OCI-LY7 (cell line): ENCODE results near the gene SULF2. TPM values are rescaled to one million over a fixed set of nuclear protein-coding genes. Genes with fewer than 3 reads are reported as not detected.

Experiments used
- BruUV-seq: library from RNA; stranded (reverse); fragments of 400-500 nt; replicated peaks from 2 replicates; lab custom pipeline; 2021; lab: Mats Ljungman, UMichigan
- CTCF ChIA-PET: fragments of 300-600 bp; sonication (Branson Sonifier 250); formaldehyde crosslinking; loops from one replicate; lab custom pipeline; 2022; ENCODE audit warnings: antibody characterized with exemption; ENCODE audit not compliant: unreplicated experiment; lab: Charles Lee
- POLR2A ChIA-PET: fragments of 300-600 bp; sonication (Branson Sonifier 250); formaldehyde crosslinking; loops from one replicate; lab custom pipeline; 2022; ENCODE audit warnings: antibody characterized with exemption; lab: Charles Lee
- DNase-seq: peaks from one replicate; pipeline ENCODE4 v3.0.0-alpha.2; 2015; ENCODE audit warnings: low spot score
- H2AFZ ChIP-seq: fragments of 200-600 bp; sonication (generic), shearing (Covaris generic); 2 replicates; pipeline ENCODE4 v1.6.1; 2014; ENCODE audit warnings: mild to moderate bottlenecking, antibody characterized with exemption, low read length, moderate library complexity
- H3K27ac ChIP-seq: fragments of 200-600 bp; sonication (generic); 2 replicates; pipeline ENCODE4 v1.5.1; 2014; ENCODE audit warnings: mixed run types, low read depth, mild to moderate bottlenecking, moderate library complexity, low read length, inconsistent platforms; ENCODE audit not compliant: poor library complexity, severe bottlenecking
- H3K36me3 ChIP-seq: fragments of 200-600 bp; sonication (generic); 2 replicates; pipeline ENCODE4 v1.6.1; 2014; ENCODE audit warnings: mild to moderate bottlenecking, antibody characterized with exemption, low read length, moderate library complexity, mixed read lengths; ENCODE audit not compliant: insufficient read depth
- H3K4me1 ChIP-seq: fragments of 200-600 bp; sonication (generic); 2 replicates; pipeline ENCODE4 v1.5.1; 2014; ENCODE audit warnings: mild to moderate bottlenecking, low read length; ENCODE audit not compliant: insufficient read depth, poor library complexity, severe bottlenecking
- H3K4me2 ChIP-seq: fragments of 200-600 bp; sonication (generic); 2 replicates; pipeline ENCODE4 v1.6.1; 2014; ENCODE audit warnings: mild to moderate bottlenecking, low read length
- H3K4me3 ChIP-seq: fragments of 200-600 bp; sonication (generic); 2 replicates; pipeline ENCODE4 v1.5.1; 2014; ENCODE audit warnings: mild to moderate bottlenecking, low read depth, low read length; ENCODE audit not compliant: poor library complexity, severe bottlenecking
- H3K79me2 ChIP-seq: fragments of 200-600 bp; sonication (generic); 2 replicates; pipeline ENCODE4 v1.6.1; 2016; ENCODE audit warnings: low read depth, mild to moderate bottlenecking, low read length, moderate library complexity, mixed read lengths; ENCODE audit not compliant: insufficient read depth
- H3K9me2 ChIP-seq: fragments of 200-600 bp; sonication (generic); 2 replicates; pipeline ENCODE4 v1.6.1; 2016; ENCODE audit warnings: mild to moderate bottlenecking, low read length, mixed read lengths; ENCODE audit not compliant: insufficient read depth
- H3K9me3 ChIP-seq: fragments of 200-600 bp; sonication (generic); 2 replicates; pipeline ENCODE4 v1.6.1; 2014; ENCODE audit warnings: mild to moderate bottlenecking, mixed run types, low read length, mixed read lengths
- H4K20me1 ChIP-seq: fragments of 200-600 bp; sonication (generic); 2 replicates; pipeline ENCODE4 v1.6.1; 2014; ENCODE audit warnings: mild to moderate bottlenecking, antibody characterized with exemption, low read length, moderate library complexity, mixed read lengths; ENCODE audit not compliant: insufficient read depth
- EZH2phosphoT487 ChIP-seq: fragments of 200-600 bp; sonication (generic); IDR thresholded peaks from 2 replicates; pipeline ENCODE4 v1.6.1; 2018; ENCODE audit warnings: low read depth, borderline replicate concordance, mild to moderate bottlenecking, mixed run types, antibody characterized with exemption, low read length, moderate library complexity, mixed read lengths
- intact Hi-C: fragments of 100-400 bp; cut with micrococcal nuclease; formaldehyde crosslinking; loops from one replicate; pipeline ENCODE4 v1.10.0; 2022; ENCODE audit not compliant: unreplicated experiment
- total RNA-seq, 2 experiments: library from RNA; depleted of rRNA in 1 of 2; stranded (reverse); fragments of >200 nt in 1 of 2; shearing (Covaris generic) in 1 of 2; gene quantifications; 2 replicates each; pipeline ENCODE4 v1.2.3, GENCODE V29; 2014 to 2022
- TF ChIP-seq, protein P1 (sequence below): fragments of 200-600 bp; sonication (generic); conservative IDR thresholded peaks from 2 replicates; pipeline ENCODE4 v1.5.1; 2014; ENCODE audit warnings: mild to moderate bottlenecking, antibody characterized with exemption, low read length, moderate library complexity, mixed read lengths

SULF2 gene
- total RNA-seq, 2 experiments from 2014 or later = 0.03 to 0.51 TPM

DNA sequence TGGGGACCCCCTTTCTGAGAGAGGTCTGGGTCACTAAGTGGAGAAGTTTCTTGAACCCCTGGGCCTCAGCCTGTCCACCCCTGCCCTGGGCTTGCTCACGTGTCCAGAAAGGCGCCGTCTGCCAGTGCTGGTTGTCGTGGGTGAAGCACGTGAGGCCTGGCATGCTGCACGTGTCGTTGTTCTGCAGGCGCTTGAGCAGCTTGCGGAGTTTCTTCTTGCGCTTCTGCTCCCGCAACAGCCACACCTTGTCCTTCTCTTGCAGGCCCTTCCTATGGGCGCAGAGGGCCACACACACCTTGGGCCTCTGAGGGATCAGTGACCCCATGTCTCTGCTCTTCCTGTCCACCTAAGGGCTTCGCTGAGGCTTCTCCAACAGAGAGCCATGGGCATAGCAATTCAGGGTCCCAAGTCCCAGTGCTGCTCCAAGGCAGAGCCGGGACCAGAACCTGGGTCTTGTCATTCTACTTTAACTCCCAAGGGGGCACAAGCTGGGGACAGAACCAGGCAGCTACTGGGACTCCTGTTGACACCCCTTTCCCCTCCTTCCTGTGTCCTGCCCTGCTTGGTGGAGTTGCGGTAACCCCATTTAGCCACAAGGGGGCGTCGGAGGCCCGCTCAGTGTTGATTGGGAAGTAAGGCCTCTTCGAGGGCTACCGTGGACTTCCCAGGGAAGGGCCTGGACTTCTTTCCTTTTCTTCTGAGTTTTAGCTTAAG lies 121.8 kb downstream of the SULF2 start:
- intact Hi-C loops = loop anchor here (5.0 kb wide), 1 partner anchor 959 kb away; no protein-coding TSS in a partner anchor
- DNase-seq = peak; percentile 65
- no peaks in the 10 kb centered on the region for H3K9me3 ChIP-seq
- H3K4me2 ChIP-seq = no peak overlapping the region
- no TSS peak for BruUV-seq
- no peak overlapping the region for H3K4me3 ChIP-seq
- ChIA-PET POLR2A (no interaction called here), CTCF (interaction anchor here (1.0 kb wide), 1 partner anchor 15 kb away, joined by 3 read pairs; no protein-coding TSS in a partner anchor)
- H3K36me3 ChIP-seq = peaks cover 40% of the 10 kb centered on the region
- no peak overlapping the region for H3K27ac ChIP-seq
- H3K9me2 ChIP-seq = no peaks in the 10 kb centered on the region
- no peaks in the 10 kb centered on the region for H3K79me2 ChIP-seq
- H3K4me1 ChIP-seq = no peaks in the 10 kb centered on the region
- no peak for TF ChIP-seq EZH2phosphoT487
- TF ChIP-seq, protein P1, sequence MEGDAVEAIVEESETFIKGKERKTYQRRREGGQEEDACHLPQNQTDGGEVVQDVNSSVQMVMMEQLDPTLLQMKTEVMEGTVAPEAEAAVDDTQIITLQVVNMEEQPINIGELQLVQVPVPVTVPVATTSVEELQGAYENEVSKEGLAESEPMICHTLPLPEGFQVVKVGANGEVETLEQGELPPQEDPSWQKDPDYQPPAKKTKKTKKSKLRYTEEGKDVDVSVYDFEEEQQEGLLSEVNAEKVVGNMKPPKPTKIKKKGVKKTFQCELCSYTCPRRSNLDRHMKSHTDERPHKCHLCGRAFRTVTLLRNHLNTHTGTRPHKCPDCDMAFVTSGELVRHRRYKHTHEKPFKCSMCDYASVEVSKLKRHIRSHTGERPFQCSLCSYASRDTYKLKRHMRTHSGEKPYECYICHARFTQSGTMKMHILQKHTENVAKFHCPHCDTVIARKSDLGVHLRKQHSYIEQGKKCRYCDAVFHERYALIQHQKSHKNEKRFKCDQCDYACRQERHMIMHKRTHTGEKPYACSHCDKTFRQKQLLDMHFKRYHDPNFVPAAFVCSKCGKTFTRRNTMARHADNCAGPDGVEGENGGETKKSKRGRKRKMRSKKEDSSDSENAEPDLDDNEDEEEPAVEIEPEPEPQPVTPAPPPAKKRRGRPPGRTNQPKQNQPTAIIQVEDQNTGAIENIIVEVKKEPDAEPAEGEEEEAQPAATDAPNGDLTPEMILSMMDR = peak; percentile 96
- H4K20me1 ChIP-seq = no peaks in the 10 kb centered on the region
- H2AFZ ChIP-seq = no peak overlapping the region

DNA sequence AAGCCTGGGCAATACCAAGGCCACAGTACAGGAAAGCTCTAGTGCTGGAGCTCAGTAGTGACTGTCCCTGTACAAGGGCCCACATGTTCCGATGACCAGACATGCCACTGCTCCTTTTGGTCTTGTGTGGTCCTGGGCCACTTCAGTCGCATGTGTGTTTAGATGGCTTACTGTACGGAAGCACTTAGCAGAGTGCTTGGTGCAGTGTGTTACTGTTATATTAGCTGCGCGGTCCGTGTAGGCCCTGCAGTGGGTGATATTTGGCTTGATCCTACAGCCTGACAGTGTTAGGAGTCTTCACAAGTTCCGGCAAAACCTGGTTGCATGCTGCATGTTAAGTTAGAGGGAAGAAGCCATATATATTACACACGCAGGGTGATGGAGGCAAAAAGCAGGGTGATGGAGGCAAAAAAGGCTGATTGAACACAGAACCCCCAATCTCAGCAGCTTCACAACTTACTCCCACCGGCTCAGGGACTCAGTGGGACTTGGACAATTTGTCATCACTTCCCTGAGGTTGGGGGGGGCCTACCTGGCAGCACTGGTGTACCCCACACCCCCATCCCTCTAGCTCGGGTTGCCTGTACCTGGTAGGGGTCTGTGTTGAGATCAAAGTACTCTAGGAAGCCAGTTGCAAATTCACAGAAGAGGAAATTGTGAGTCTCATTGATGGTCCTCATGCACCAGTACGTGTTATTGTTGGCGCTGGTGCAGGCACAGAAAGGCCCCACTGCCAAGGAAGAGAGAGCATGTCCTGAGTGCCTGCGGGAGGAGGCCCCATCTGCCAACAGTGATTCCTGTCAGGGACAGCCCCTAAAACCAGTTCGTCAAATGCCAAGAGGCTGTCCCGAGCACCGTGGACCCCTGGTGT lies 122.6 kb downstream of the SULF2 start:
- intact Hi-C loops = loop anchor here (5.0 kb wide), 1 partner anchor 960 kb away; no protein-coding TSS in a partner anchor
- Histone ChIP-seq H2AFZ (no peak overlapping the region), H3K9me2 (no peaks in the 10 kb centered on the region), H3K4me1 (no peaks in the 10 kb centered on the region), H3K27ac (no peak overlapping the region), H3K9me3 (no peaks in the 10 kb centered on the region), H3K4me2 (no peak overlapping the region), H4K20me1 (no peaks in the 10 kb centered on the region), H3K4me3 (no peak overlapping the region), H3K79me2 (no peaks in the 10 kb centered on the region), H3K36me3 (peaks cover 47% of the 10 kb centered on the region)
- no peak for TF ChIP-seq EZH2phosphoT487
- TF ChIP-seq, protein P1 = no peak
- DNase-seq = no peak
- ChIA-PET CTCF (interaction anchor here (1.0 kb wide), 1 partner anchor 15 kb away, joined by 3 read pairs; no protein-coding TSS in a partner anchor), POLR2A (no interaction called here)
- BruUV-seq = no TSS peak
